K562 (cell line): Measurements from ENCODE around the gene FZD1. TPM values are rescaled to one million over a fixed set of nuclear protein-coding genes. Genes with fewer than 3 reads are reported as not detected.
A peak's percentile ranks its signal among the peaks of the same experiment; 100 is the strongest.

Experiments
- C11orf30 ChIP-seq: fragments of 450-650 bp; IDR thresholded peaks from 2 replicates; pipeline ENCODE4 v1.6.1; 2016; ENCODE audit warnings: low read depth, mild to moderate bottlenecking
- CBX3 ChIP-seq, 2 experiments: IDR thresholded peaks; 1 replicate in 1 of 2; 2 replicates in 1 of 2; pipeline ENCODE4 v1.6.1; 2012; ENCODE audit warnings: inconsistent platforms in 2 of 2, low read length in 2 of 2, borderline replicate concordance in 1 of 2, control low read depth in 1 of 2
- CEBPB ChIP-seq: fragments of 450-650 bp; IDR thresholded peaks from 2 replicates; pipeline ENCODE4 v1.6.1; 2016; ENCODE audit warnings: missing genetic modification characterization, missing compliant biosample characterization
- FOS ChIP-seq: IDR thresholded peaks from 3 replicates; pipeline ENCODE4 v1.6.1; 2011; ENCODE audit not compliant: insufficient read length; ENCODE audit errors: extremely low read depth
- GTF2B ChIP-seq: IDR thresholded peaks from 2 replicates; pipeline ENCODE4 v1.6.1; 2011; ENCODE audit not compliant: insufficient read length; ENCODE audit errors: extremely low read depth
- IRF9 ChIP-seq: fragments of 450-650 bp; IDR thresholded peaks from 2 replicates; pipeline ENCODE4 v1.6.1; 2016; ENCODE audit warnings: missing biosample characterization, missing genetic modification characterization
- JUND ChIP-seq, 2 experiments: IDR thresholded peaks; 2 replicates in 1 of 2; 3 replicates in 1 of 2; pipeline ENCODE4 v1.6.1; 2011; ENCODE audit warnings: borderline replicate concordance in 2 of 2, low read depth in 2 of 2, low read length in 2 of 2, improper control_type of control experiment in 1 of 2, missing biosample characterization in 1 of 2, missing genetic modification characterization in 1 of 2, missing genetic modification reagents in 1 of 2
- MECOM ChIP-seq: fragments of 250-450 bp; sonication (Bioruptor Pico); IDR thresholded peaks from 2 replicates; pipeline ENCODE4 v1.8.0; 2022; ENCODE audit warnings: inconsistent platforms
- MTF1 ChIP-seq: fragments of 250-450 bp; sonication (Bioruptor Pico); IDR thresholded peaks from 2 replicates; pipeline ENCODE4 v1.9.0; 2021; ENCODE audit warnings: moderate library complexity, mild to moderate bottlenecking, inconsistent platforms, borderline replicate concordance
- MXI1 ChIP-seq: IDR thresholded peaks from 2 replicates; pipeline ENCODE4 v1.6.1; 2011; ENCODE audit warnings: low read depth, mild to moderate bottlenecking, improper control_type of control experiment, low read length
- NONO ChIP-seq, 2 experiments: fragments of 200-400 bp in 1 of 2; fragments of 450-650 bp in 1 of 2; formaldehyde crosslinking in 1 of 2; IDR thresholded peaks; 2 replicates each; pipeline ENCODE4 v1.6.1; 2017; ENCODE audit warnings: low read depth in 2 of 2, mild to moderate bottlenecking in 2 of 2, moderate library complexity in 2 of 2, low read length in 1 of 2
- PHF21A ChIP-seq: fragments of 450-650 bp; IDR thresholded peaks from 2 replicates; pipeline ENCODE4 v1.6.1; 2017; ENCODE audit warnings: low read depth, borderline replicate concordance
- POLR2G ChIP-seq: fragments of 200-400 bp; formaldehyde crosslinking; IDR thresholded peaks from 2 replicates; pipeline ENCODE4 v1.6.1; 2017; ENCODE audit warnings: low read depth, mild to moderate bottlenecking, antibody characterized with exemption, low read length, moderate library complexity
- SLC30A9 ChIP-seq: fragments of 250-450 bp; sonication (Bioruptor Pico); IDR thresholded peaks from 2 replicates; pipeline ENCODE4 v1.8.0; 2022; ENCODE audit warnings: mild to moderate bottlenecking, moderate library complexity
- STAT5A ChIP-seq: IDR thresholded peaks from 2 replicates; pipeline ENCODE4 v1.6.1; 2012; ENCODE audit warnings: low read length, inconsistent platforms, borderline replicate concordance
- TCF7L2 ChIP-seq: fragments of 150-350 bp; IDR thresholded peaks from 2 replicates; pipeline ENCODE4 v1.6.1; 2016; ENCODE audit warnings: low read depth, mild to moderate bottlenecking, low read length, moderate library complexity
- ZBTB43 ChIP-seq: sonication (generic); formaldehyde crosslinking; IDR thresholded peaks from 2 replicates; pipeline ENCODE4 v1.8.0; 2023; ENCODE audit warnings: mild to moderate bottlenecking, missing genetic modification reagents
- ZNF134 ChIP-seq: fragments of 250-450 bp; sonication (Bioruptor Pico); conservative IDR thresholded peaks from 2 replicates; pipeline ENCODE4 v1.4.0; 2020
- ZNF449 ChIP-seq: fragments of 250-450 bp; sonication (Bioruptor Pico); IDR thresholded peaks from 2 replicates; pipeline ENCODE4 v1.8.0; 2022; ENCODE audit warnings: moderate library complexity, mild to moderate bottlenecking, inconsistent platforms
- ZNF512 ChIP-seq: IDR thresholded peaks from 2 replicates; pipeline ENCODE4 v1.6.1; 2016; ENCODE audit warnings: missing genetic modification characterization, missing compliant biosample characterization
- polyA plus RNA-seq, 8 experiments: library from polyadenylated mRNA; depleted of rRNA in 4 of 8; stranded (reverse) in 5 of 8; unstranded in 3 of 8; fragments of >200 nt; fragmentation: Nextera tagmentation in 2 of 8; fragmentation: Illumina TruSeq in 1 of 8; extraction: Ambion mirVana in 2 of 8; extraction: Trizol in 1 of 8; gene quantifications; 2 replicates each; pipeline versions ENCODE4 v1.2.1 to v1.2.3, GENCODE V29; 2011 to 2014; ENCODE audit warnings: inconsistent platforms in 1 of 8, missing spikeins in 1 of 8
- total RNA-seq, 7 experiments: library from RNA; depleted of rRNA in 6 of 7; stranded (reverse); fragments of >200 nt in 6 of 7; fragmentation: Illumina TruSeq in 2 of 7; extraction: Trizol in 2 of 7; gene quantifications; 2 replicates each; pipeline versions ENCODE4 v1.2.1 to v1.2.3, GENCODE V29; 2011 to 2021; ENCODE audit warnings: low replicate concordance in 1 of 7

The FZD1 gene
- total and polyA plus RNA-seq, 9 of the 15 experiments (the other 6 are each of a cell fraction or from before 2014, with no cell fraction given): 0.25 to 5.1 (median 1.8) TPM

GRCh38 chr7:91264046-91264923 is at the start of gene FZD1 (continued):
- TF ChIP-seq CBX3 (IDR thresholded peaks at IDR 0.05; ENCODE audit: borderline replicate concordance in 1 of 2, low read length in 2 of 2) (peak in 1 of 2 experiments; percentile 88; a peak in 1 of 3 replicates), MXI1 (no peak), FOS (no peak), CEBPB (tag) (no peak), PHF21A (peak; percentile 100), C11orf30 (no peak), ZNF512 (no peak), NONO (IDR thresholded peaks at IDR 0.05; ENCODE audit: low read depth in 2 of 2, low read length in 1 of 2) (peak; percentile 82 to 89), TCF7L2 (no peak), POLR2G (peak; percentile 87), JUND (IDR thresholded peaks at IDR 0.05; ENCODE audit: borderline replicate concordance, low read depth, low read length) (peak; percentile 61; the same call in 1 of the 2 replicates), JUND (tag; IDR thresholded peaks at IDR 0.05; ENCODE audit: borderline replicate concordance, low read depth, low read length) (peak; percentile 44; the same call in 1 of the 3 replicates), STAT5A (peak; percentile 27; the same call in 1 of the 2 replicates), ZNF134 (no peak), ZBTB43 (CRISPR knock-in tag) (no peak), ZNF449 (CRISPR knock-in tag) (no peak), MTF1 (CRISPR knock-in tag) (no peak), GTF2B (no peak), SLC30A9 (CRISPR knock-in tag) (no peak), IRF9 (tag) (no peak), MECOM (no peak)
